GM21360 (cell line): Measurements from ENCODE around the gene RPL41.
"Not testable (repeated sequence)": the region's sequence is repeated elsewhere in the genome, so short reads cannot be mapped to it uniquely, and the experiment has no call there.

Source experiments
- ATAC-seq: cut with Tn5 transposase; IDR thresholded peaks from one replicate; pipeline ENCODE4 v1.9.1; 2021; ENCODE audit warnings: mild to moderate bottlenecking, moderate library complexity; ENCODE audit not compliant: unreplicated experiment

RPL41 gene

GRCh38 chr12:56102683-56103065 is 13.8 kb upstream of the RPL41 start:
- no peak for ATAC-seq

GRCh38 chr12:56103066-56103711 is 13.2 kb upstream of the RPL41 start:
- ATAC-seq, result no peak

GRCh38 chr12:56103823-56104108 is 12.7 kb upstream of the RPL41 start:
- no peak for ATAC-seq

- ATAC-seq, result peak; percentile 93
Observed at GRCh38 chr12:56104109-56104814, 12.2 kb upstream of the RPL41 start, which contains the start of gene PA2G4. TSS of gene PA2G4 (plus strand) at chr12:56104559. CDS start at chr12:56104738, 179 bp downstream.

GRCh38 chr12:56104815-56105608 is 11.4 kb upstream of the RPL41 start:
- peak; percentile 3 for ATAC-seq

GRCh38 chr12:56105609-56105902 is 10.9 kb upstream of the RPL41 start:
- ATAC-seq, result no peak

- no peak for ATAC-seq
Observed at GRCh38 chr12:56107242-56107641, 9.2 kb upstream of the RPL41 start.

GRCh38 chr12:56110571-56110970 is 5.9 kb upstream of the RPL41 start:
- ATAC-seq, result no peak

GRCh38 chr12:56114084-56114483 is 2.3 kb upstream of the RPL41 start:
- ATAC-seq, result no peak

- no peak for ATAC-seq
Observed at GRCh38 chr12:56115329-56115728, 1.1 kb upstream of the RPL41 start.

GRCh38 chr12:56117082-56117706 is 761 bp downstream of the RPL41 start:
- not testable (repeated sequence) for ATAC-seq

- peak; percentile 85 for ATAC-seq
Observed at GRCh38 chr12:56117778-56118687, 1.6 kb downstream of the RPL41 start, which contains the start of gene ZC3H10. TSS of gene ZC3H10 (plus strand) at chr12:56118266. CDS start at chr12:56120563, 2,297 bp downstream.

GRCh38 chr12:56118688-56119357 is 2.4 kb downstream of the RPL41 start:
- no peak for ATAC-seq

- no peak for ATAC-seq
Observed at GRCh38 chr12:56119361-56119796, 2.9 kb downstream of the RPL41 start.

GRCh38 chr12:56120158-56120846 is 3.9 kb downstream of the RPL41 start:
- ATAC-seq, result no peak

- no peak for ATAC-seq
Observed at GRCh38 chr12:56121204-56121870, 4.9 kb downstream of the RPL41 start.

- ATAC-seq, result no peak
Observed at GRCh38 chr12:56122637-56123036, 6.2 kb downstream of the RPL41 start.

GRCh38 chr12:56124133-56124532 is 7.7 kb downstream of the RPL41 start:
- no peak for ATAC-seq

- ATAC-seq, result no peak
Observed at GRCh38 chr12:56126732-56127239, 10.4 kb downstream of the RPL41 start.
